HG03520 (cell line): ENCODE data around the gene ARID1B.
"Not testable (repeated sequence)": the region's sequence is repeated elsewhere in the genome, so short reads cannot be mapped to it uniquely, and the experiment has no call there.

Source experiments
- ATAC-seq: cut with Tn5 transposase; IDR thresholded peaks from one replicate; pipeline ENCODE4 v1.9.1; 2021; ENCODE audit warnings: mild to moderate bottlenecking, moderate library complexity; ENCODE audit not compliant: unreplicated experiment

The ARID1B gene

GRCh38 chr6:156980948-156981347 is 203.8 kb downstream of the ARID1B start:
- no peak for ATAC-seq

DNA sequence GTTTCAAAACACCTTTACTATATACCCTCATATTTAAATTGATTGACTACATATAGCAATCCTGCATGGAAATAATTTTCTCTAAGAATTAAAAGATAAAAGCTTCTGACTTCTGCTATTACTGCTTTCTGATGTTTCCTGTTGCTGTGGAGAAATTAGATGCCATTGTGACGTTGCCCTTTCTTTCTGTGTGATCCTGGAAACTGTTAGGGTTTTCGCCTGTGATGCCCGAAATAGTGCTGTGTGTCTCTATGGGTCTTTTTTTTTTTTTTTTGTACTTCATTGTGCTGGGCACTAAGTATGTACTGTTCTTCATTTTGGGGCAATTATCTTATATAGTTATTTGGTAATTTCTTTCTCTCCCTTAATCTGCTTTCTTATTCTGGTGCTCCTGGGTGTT is 205.0 kb downstream of the ARID1B start:
- ATAC-seq: no peak

- not testable (repeated sequence) for ATAC-seq
Measured at GRCh38 chr6:156982864-156983263, 205.7 kb downstream of the ARID1B start.

- no peak for ATAC-seq
Measured at GRCh38 chr6:156984178-156984738, 207.1 kb downstream of the ARID1B start.

DNA sequence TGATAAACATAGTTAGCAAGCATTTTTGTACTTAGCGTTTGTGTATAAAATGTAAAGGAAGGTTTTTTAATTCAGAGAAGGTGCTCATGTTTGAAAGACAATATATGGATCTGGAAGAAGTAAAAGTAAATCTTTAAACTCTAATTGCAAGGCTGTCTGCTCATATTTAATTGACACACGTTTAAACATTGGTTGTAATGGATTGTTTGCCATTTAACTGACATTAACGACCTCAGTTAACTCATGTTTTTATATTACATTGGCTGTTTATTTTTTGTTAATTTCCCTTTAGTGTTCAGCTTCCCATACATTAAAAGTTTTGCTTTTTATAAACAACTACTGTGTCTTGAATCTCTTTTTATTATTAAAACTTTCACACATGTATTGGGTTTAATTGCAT is 208.1 kb downstream of the ARID1B start:
- ATAC-seq: no peak

GRCh38 chr6:156988276-156989158 is 211.3 kb downstream of the ARID1B start:
- ATAC-seq: peak; percentile 59

DNA sequence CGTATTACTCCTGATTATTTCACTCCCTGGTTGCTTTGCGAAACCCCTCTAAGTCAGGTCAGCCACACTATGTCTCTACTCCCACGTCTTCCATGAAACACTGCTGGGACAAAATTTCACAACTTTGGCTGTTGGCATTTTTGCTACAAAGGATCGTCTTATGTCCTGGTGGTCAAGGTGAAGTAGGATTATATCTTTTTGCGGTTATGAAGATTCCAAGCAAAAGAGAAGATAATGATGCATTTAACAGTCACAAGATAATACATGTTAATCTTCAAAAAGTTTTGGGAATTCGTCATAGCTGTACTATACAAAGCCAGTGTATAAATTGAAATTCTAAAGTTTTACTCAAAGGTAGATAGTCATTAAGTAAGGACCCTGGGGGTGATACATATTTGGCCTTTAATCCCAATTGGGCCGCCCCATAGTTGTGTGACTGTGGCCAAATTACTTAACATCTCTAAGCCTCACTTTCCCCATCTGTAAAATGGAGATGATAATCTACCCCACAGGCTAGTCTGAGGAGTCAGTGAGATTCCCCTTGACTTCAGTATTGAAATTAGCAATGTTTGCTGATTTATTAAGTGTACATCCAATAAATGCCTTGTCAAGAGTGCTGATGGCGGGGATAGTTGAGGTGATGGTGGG is 212.1 kb downstream of the ARID1B start:
- no peak for ATAC-seq

GRCh38 chr6:156992020-156992804 is 215.0 kb downstream of the ARID1B start:
- no peak for ATAC-seq

DNA sequence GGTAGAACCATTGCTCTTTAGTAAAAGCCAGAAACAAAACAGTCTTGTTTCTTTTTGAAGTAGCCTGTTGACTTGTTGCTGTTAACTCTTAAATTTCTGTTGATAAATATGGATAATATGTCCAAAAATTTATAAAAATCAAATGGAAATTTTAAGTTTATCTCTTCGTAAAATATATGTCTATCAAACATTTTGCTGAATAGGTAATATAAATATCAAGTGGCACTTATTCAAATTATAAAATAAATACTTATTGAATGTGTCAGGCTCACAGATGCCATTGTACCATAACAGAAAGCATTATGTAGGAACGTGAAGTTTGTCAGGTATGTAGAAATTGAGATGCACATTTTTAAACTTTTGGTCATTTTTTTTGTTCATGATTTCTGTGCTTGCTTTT is 216.5 kb downstream of the ARID1B start:
- no peak for ATAC-seq

- ATAC-seq: no peak
Measured at GRCh38 chr6:156994215-156995076, 217.3 kb downstream of the ARID1B start.

DNA sequence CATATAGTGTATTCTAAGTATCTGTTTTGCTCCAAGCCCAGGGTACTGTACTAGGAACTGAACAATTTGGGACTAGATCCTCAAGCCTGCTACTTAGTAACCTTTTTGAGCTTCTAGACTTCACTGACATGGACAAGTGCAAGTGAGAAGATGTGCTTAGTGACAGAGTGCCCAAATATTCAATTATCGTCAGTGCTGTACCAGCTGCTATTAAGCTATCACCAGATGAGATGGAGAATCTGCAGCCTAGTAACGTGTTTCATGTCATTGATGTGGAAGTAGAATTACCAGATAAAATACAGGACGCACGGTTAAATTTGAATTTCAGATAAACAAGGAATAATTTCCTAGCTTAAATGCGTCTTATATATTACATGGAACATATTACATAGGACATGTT is 218.3 kb downstream of the ARID1B start:
- no peak for ATAC-seq

DNA sequence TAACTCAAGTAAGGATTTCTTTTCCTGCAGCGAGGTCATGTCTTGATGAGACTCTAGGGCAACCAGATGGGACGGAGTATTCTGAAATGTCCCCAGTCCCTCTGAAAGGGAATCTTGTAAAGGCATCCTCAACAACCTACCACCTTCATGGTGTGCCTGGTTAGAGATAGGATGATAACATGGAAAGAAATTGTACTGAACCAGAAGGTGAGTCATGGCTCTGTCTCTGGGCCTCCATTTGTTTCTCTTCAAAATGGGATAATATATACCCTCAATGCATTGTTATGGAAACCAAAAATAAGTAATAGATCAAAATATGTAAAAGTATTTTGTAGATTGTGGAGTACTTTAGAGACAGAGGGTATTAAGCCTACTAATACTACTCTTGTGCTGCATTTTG is 219.1 kb downstream of the ARID1B start:
- ATAC-seq: no peak

DNA sequence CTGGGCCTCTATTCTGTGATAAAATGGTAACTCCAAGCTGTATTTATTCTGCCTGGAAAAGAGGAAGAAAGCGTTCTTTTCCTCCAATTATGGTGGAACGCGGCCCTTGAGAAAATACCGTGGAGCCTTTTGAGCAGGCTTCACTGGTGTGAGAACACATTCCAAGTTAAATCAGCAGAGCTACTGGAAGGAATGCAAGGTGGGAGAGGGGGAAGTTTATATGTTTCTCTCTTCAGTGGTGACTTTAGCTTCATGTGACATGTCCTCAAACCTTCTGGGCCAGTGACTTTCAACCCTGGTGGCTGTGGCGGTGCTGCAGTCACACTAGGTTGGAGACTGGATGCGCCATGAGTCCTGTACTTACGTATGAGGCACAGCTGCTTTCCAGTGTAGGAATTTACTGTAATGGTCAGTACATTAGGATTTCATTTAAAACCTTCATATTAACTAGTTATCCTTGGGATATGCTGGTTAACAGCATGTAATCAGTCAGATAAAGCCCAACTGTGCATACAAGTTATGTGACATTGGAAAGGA is 221.7 kb downstream of the ARID1B start:
- ATAC-seq: no peak

- ATAC-seq: no peak
Measured at GRCh38 chr6:156999762-157000161, 222.6 kb downstream of the ARID1B start.

- no peak for ATAC-seq
Measured at GRCh38 chr6:157001716-157002115, 224.5 kb downstream of the ARID1B start.

- ATAC-seq: no peak
Measured at GRCh38 chr6:157002774-157003173, 225.6 kb downstream of the ARID1B start.

- no peak for ATAC-seq
Measured at GRCh38 chr6:157005940-157006339, 228.8 kb downstream of the ARID1B start.

DNA sequence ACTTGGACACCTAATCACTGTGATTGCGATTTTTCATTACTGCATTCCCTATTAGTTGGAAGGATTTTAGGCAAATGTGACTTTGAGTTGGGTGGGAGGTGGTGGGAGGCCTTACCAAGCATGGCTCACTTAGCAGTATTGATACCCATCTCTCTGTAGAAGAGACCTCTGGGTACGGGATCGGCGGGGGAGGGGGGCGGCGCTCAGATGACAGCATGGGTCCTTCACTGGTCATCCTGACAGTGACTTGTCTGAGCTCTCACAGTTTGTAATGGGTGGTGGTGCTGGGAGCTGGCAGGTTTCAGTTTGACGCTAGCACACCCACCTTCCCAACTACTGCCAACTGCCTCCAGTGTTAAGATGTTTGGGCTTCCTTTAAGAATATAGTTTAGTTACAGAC is 231.4 kb downstream of the ARID1B start:
- ATAC-seq: no peak

DNA sequence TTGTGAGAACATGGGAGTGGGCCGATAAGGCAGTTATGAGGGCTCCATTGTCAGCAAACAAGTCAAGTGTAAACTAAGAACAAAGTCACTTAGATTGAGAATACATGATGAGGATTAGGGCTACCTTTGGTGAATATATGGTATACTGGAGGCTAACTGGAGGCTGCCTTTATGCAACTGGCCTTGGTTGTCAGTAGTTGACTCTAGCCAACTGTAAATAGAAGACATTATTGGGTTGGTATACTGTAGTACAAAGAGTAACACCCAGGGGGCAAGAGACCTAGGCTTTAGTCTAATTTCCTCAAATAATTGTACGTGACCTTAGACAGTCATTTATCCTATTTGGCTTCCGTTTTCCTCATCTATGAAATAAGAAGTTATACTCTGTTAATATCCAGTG is 235.2 kb downstream of the ARID1B start:
- no peak for ATAC-seq
